Raji (cell line): ENCODE results near the gene FFAR1.

ENCODE experiments used
- POLR2A ChIP-seq: IDR thresholded peaks from 2 replicates; pipeline ENCODE4 v1.6.1; 2011; ENCODE audit warnings: low read depth, low read length, control low read depth; ENCODE audit not compliant: insufficient read depth

FFAR1 gene, protein sequence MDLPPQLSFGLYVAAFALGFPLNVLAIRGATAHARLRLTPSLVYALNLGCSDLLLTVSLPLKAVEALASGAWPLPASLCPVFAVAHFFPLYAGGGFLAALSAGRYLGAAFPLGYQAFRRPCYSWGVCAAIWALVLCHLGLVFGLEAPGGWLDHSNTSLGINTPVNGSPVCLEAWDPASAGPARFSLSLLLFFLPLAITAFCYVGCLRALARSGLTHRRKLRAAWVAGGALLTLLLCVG (N-terminal part only)

DNA sequence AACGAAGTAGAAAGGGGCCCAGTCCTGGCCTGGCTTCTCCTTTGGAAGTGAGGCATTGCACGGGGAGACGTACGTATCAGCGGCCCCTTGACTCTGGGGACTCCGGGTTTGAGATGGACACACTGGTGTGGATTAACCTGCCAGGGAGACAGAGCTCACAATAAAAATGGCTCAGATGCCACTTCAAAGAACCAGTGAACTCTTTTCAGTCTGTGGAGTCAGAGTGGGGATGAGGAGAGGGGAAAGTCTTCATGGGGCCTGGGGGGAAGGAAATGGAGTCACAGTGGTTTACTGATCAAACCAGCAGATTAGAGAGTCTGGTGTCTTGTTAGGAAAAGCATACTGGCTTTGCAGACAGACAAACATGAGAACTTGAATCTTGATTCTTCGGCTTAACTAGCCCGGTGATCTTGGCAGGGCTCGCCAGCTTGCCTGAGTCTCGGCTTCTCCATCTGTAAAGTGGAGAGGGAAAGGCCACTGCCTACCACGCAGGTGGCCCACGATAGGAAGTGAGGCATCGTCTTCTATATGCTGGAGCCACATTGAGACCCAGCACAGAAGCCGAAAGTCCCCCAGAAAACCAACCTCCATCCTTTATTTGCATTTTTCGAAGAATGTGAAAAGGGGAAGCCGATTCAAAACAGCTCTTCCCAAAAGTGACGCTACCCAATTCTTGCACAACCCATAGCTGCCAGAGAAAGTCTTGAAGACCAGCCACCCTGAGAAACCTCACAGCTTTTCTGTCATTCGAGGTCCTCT is at the start of gene FFAR1:
FFAR1 (plus strand) TSS at position 732 of the 759 bp plus-strand sequence. CDS start 3,650 bp downstream, outside the sequence.
- TF ChIP-seq POLR2A, result no peak

DNA sequence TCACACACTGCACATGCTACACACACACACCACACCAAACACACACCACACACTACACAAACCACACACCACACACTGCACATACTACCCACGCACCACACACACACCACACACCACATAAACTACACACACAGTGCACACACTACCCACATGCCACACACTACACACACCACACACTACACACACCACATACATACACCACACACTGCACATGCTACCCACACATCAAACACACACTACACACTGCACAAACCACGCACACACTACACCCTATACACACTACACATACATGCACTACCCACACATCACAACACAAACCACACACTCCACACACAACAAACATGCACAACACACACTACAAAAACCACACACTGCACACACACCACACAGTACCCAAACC is 49.8 kb upstream of the FFAR1 start:
- TF ChIP-seq POLR2A, result no peak

DNA sequence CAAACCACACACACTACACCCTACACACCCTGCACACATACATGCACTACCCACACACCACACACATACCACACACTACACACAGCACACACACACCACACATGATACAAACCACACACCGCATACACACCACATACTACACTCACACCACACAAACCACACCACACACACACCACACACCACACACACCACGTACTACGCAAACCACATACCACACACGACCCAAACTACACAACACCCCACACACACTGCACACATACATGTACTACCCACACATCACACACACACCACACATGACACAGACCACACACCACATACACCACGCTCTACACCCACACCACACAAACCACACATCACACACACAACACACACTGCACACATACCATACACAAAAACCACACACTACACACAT is 49.1 kb upstream of the FFAR1 start:
- TF ChIP-seq POLR2A, result no peak

DNA sequence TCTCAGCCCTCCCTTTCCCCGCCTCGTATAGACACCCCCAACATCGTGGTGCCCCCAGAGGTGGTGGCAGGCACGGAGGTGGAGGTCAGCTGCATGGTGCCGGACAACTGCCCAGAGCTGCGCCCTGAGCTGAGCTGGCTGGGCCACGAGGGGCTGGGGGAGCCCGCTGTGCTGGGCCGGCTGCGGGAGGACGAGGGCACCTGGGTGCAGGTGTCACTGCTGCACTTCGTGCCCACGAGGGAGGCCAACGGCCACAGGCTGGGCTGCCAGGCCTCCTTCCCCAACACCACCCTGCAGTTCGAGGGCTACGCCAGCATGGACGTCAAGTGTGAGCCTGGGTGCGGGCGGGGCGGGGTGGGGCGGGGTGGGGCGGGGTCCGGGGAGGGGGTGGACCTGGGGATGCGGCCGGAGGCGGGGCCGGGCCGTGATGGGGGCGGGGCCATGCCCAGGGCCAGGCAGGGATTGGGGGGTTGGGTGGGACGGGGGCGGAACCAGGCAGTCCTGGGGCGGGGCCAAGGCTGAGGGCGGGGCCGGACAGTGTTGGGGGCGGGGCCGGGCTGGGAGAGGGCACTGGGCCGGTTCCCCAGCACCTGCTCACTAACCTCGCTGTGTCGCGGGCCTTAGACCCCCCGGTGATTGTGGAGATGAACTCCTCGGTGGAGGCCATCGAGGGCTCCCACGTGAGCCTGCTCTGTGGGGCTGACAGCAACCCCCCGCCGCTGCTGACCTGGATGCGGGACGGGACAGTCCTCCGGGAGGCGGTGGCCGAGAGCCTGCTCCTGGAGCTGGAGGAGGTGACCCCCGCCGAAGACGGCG is 48.0 kb upstream of the FFAR1 start:
- TF ChIP-seq POLR2A, result no peak

DNA sequence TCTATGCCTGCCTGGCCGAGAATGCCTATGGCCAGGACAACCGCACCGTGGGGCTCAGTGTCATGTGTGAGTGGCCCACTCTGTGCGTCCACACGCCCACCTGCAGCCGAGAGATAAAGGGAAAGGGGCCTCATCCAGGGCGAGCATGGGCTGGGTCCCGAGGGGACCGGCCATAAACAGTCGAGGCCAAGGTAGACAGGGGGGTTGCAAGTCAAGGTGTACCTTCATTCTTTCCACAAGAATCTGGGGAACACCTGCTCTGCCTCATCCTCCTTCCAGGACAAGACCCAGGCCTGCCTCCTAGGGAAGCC is 47.4 kb upstream of the FFAR1 start:
- TF ChIP-seq POLR2A, result no peak

DNA sequence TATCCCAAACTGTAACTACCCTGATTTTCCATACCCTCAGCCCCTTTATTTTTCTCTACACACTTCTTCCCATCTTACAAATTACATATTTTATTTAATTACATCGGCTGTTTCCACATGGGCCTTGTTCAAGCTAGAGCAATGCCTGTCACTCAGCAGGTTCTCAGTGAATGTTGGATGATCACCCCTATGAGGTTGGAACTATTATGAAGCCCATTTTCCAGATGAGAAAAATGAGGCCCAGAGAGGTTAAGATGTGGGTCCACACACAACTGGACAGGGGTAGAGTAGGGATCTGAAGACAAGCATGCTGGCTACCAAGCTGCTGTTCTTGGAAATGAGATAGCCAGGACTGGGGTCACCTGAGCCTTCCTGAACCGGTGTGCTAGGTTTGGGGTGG is 45.7 kb upstream of the FFAR1 start:
- no peak for TF ChIP-seq POLR2A

DNA sequence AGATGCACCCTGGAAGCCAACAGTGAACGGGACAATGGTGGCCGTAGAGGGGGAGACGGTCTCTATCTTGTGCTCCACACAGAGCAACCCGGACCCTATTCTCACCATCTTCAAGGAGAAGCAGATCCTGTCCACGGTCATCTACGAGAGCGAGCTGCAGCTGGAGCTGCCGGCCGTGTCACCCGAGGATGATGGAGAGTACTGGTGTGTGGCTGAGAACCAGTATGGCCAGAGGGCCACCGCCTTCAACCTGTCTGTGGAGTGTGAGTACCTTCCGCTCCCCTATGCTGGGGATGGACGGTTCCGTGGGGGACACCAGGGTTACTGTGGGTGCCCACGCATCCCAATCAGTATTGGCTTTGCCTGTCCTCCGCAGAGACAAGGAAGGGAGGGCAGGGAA is 45.3 kb upstream of the FFAR1 start:
- no peak for TF ChIP-seq POLR2A

DNA sequence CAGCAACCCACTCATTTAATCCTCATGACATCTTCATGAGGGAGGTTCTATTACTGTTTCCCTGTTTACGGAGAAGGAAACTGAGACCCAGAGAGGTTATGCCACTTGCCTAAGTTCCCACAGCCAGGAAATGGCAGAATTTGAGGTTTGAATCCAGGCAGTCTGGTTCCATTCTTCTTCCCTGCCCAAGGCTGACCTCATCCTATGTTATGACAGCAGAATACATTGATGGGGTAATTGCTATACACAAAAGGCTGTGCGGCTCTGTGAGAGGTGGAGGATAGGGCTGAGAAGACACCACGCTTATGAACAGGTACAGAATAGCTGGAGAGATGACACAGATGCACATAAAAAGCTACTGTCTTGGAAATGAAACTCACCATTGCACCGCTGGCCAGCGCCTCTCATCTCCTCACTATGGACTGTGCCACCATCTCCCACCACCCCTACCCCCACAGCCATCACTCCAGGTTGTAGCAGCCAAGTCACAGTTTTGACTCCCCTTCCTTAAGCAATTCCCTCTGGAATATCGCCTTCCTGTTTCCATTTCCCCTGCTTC is 44.3 kb upstream of the FFAR1 start:
- no peak for TF ChIP-seq POLR2A

DNA sequence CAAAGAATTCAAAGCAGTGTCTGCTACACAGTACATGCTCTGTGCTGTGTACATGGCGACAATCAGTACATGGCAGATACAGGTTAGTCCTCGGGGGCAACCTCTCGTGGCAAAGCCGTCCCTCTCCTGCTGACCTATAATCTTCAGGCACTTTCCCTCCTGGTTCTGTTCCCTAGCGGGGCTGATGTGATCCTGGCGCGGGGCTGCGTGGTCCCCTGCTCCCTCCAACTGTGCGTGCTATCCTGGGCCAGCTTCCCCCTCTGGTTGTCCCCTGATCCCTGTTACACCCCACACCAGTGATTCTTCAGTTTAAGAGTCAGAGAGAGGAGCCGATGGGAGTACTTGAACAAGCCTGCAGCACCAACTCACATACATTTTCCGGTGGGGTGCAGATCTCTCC is 43.7 kb upstream of the FFAR1 start:
- TF ChIP-seq POLR2A, result no peak

DNA sequence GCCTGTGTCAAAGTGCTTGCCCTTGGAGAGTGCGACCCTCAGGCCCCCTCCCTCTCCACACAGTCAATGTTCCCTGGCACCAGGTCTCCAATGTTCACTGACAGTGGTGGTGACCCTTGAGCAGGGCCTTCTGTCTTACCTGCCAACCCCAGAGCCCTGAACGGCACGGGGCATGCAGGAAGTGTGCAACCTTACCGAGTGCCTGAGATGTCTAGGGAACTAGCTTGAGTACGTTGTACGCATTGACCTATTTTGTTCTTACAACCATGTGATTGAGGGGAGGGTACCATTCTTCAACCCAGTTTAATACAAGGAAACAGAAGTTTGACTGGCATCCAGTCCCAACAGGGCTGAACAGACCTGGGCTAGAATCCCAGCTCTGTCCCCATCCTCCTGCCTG is 42.5 kb upstream of the FFAR1 start:
- TF ChIP-seq POLR2A, result no peak

DNA sequence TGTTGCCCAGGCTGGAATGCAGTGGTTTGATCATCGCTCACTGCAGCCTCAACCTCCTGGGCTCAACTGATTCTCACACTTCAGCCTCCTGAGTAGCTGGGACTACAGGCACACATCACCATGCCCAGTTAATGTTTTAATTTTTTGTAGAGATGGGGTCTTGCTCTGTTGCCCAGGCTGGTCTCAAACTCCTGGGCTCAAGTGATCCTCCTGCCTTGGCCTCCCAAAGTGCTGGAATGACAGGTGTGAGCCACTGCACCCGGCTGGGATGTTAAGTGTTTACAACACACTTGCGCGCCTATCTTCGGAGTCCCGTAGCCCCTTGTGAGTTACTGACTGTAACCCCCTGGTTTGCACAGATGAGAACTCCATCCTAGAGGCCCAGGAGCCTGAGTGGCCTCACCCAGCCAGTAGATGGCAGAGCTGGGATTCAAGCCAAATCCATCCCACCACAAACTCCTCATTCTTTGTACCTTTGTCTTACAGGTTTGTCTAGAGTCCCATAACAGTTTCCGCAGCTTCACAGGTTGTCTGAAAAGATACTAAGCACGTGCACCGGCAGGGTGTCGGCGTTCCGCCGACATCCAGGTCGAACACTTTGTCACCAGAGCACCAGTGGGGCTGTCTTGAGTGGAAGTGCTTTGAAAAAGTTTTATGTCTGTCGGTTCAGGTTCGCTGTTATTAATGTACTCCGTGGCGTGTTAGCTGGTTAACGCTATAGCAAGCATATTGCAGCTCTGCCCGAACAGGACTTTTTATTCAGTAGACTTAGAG is 41.0 kb upstream of the FFAR1 start:
- no peak for TF ChIP-seq POLR2A

DNA sequence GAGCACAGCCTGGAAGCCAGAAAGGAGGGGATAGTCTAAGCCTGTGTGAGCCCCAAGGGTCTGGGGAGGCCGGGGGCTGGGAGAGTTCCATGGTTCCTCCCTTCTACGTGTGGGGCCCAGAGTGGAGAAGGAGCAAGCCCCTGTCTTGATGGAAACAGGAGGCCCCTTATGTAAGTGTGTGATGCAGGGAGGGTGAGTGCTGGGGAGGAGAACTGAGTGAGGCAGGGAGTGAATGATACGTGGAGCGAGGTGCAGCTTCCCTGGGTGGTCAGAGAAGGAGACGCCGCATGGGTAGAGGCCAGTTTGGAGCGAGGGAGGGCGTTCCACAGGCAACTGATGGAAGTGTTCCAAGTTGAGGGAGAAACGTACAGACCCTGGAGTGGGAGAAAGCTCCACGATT is 39.8 kb upstream of the FFAR1 start:
- no peak for TF ChIP-seq POLR2A

DNA sequence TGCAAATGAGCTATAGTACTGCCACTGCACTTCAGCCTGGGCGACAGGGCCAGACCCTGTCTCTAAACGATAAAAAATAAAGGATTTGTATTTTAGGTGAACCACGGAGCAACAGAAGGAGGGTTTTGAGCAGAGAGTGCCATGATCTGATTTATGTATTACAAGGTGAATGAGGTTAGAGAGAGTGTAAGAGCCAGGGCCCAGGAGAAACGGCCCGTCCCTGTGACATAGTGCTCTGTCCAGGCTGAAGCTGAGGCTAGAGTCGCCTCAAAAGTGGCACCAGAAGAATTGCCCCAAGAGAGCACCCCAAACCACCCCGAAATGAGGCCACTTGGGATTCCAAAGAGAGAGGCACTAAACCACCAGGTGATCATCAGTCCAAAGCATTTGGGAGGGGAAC is 38.8 kb upstream of the FFAR1 start:
- no peak for TF ChIP-seq POLR2A

DNA sequence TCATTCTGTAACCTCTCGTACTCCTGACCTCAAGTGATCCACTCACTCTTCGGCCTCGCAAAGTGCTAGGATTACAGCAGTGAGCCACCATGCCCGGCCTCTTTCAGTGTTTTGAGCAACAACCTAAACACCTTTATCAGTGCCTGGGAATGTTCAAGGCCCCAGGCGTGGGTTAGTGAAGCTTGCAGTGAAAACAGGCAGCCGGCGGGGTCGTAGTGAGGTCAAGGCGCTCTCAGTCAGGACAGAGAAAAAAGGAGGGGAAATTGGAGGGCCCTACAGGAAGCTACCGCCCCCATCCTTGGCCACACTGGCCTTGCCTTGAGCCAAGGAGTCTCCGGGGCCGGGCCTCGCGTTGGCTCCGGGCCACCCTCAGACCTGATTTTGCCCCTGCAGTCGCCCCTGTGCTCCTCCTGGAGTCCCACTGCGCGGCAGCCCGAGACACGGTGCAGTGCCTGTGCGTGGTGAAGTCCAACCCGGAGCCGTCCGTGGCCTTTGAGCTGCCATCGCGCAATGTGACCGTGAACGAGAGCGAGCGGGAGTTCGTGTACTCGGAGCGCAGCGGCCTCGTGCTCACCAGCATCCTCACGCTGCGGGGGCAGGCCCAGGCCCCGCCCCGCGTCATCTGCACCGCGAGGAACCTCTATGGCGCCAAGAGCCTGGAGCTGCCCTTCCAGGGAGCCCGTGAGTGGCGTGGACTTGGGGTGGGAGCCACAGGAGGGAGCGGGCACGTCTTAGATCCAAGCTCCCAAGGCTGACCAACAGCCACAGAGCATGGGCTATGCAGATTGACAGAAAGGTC is 38.0 kb upstream of the FFAR1 start:
- no peak for TF ChIP-seq POLR2A
